Mesendoderm (in vitro differentiated cells): ENCODE measurements around the gene PLEK2.

Experiments used
- DNase-seq: peaks from one replicate; pipeline ENCODE4 v3.0.0; 2013
- H2AK5ac ChIP-seq: 2 replicates; pipeline ENCODE4 v1.6.1; 2013; ENCODE audit warnings: low read length, inconsistent platforms
- H2BK120ac ChIP-seq: 2 replicates; pipeline ENCODE4 v1.6.1; 2013; ENCODE audit warnings: low read depth, mild to moderate bottlenecking, low read length, moderate library complexity, mixed read lengths
- H2BK15ac ChIP-seq: replicated peaks from 2 replicates; pipeline ENCODE4 v1.6.1; 2013; ENCODE audit warnings: low read depth, mild to moderate bottlenecking, moderate library complexity
- H2BK5ac ChIP-seq: 2 replicates; pipeline ENCODE4 v1.6.1; 2013; ENCODE audit warnings: low read length, inconsistent platforms
- H3K18ac ChIP-seq: 2 replicates; pipeline ENCODE4 v1.6.1; 2013; ENCODE audit warnings: mild to moderate bottlenecking, low read length, mixed read lengths
- H3K23ac ChIP-seq: one replicate; pipeline ENCODE4 v1.6.1; 2013; ENCODE audit warnings: low read length
- H3K27ac ChIP-seq: 2 replicates; pipeline ENCODE4 v1.5.1; 2013; ENCODE audit warnings: low read depth, mild to moderate bottlenecking, inconsistent platforms, low read length, moderate library complexity
- H3K27me3 ChIP-seq: 2 replicates; pipeline ENCODE4 v1.6.1; 2013; ENCODE audit warnings: low read length, control low read depth, mild to moderate bottlenecking, inconsistent platforms; ENCODE audit not compliant: insufficient read depth, poor library complexity
- H3K36me3 ChIP-seq: 2 replicates; pipeline ENCODE4 v1.6.1; 2013; ENCODE audit warnings: low read length, inconsistent platforms; ENCODE audit not compliant: control insufficient read depth, insufficient read depth
- H3K4ac ChIP-seq: one replicate; pipeline ENCODE4 v1.6.1; 2013; ENCODE audit warnings: low read depth, mild to moderate bottlenecking, low read length, moderate library complexity
- H3K4me1 ChIP-seq: 2 replicates; pipeline ENCODE4 v1.6.1; 2013; ENCODE audit warnings: low read depth, low read length, inconsistent platforms; ENCODE audit not compliant: control insufficient read depth
- H3K4me2 ChIP-seq: 2 replicates; pipeline ENCODE4 v1.6.1; 2013; ENCODE audit warnings: low read length
- H3K4me3 ChIP-seq: 2 replicates; pipeline ENCODE4 v1.5.1; 2013; ENCODE audit warnings: mild to moderate bottlenecking, low read length
- H3K56ac ChIP-seq: one replicate; pipeline ENCODE4 v1.6.1; 2013; ENCODE audit warnings: low read length
- H3K79me1 ChIP-seq: 2 replicates; pipeline ENCODE4 v1.6.1; 2013; ENCODE audit warnings: low read length, inconsistent platforms
- H3K79me2 ChIP-seq: 2 replicates; pipeline ENCODE4 v1.6.1; 2013; ENCODE audit warnings: mild to moderate bottlenecking, low read length; ENCODE audit not compliant: control insufficient read depth, insufficient read depth
- H3K9ac ChIP-seq: 2 replicates; pipeline ENCODE4 v1.6.1; 2013; ENCODE audit warnings: low read length, inconsistent platforms
- H4K5ac ChIP-seq: one replicate; pipeline ENCODE4 v1.6.1; 2013; ENCODE audit warnings: low read length
- H4K8ac ChIP-seq: one replicate; pipeline ENCODE4 v1.6.1; 2013; ENCODE audit warnings: low read depth, mild to moderate bottlenecking, control low read depth, low read length, moderate library complexity
- WGBS: extraction: QIAGEN DNeasy Blood & Tissue Kit; methylation state at CpG from one replicate; pipeline ENCODE4 v1.1.7; 2013; ENCODE audit warnings: low lambda C conversion rate, missing lambda C conversion rate; ENCODE audit not compliant: insufficient coverage; ENCODE audit errors: extremely low coverage; 5-methylcytosine and 5-hydroxymethylcytosine counted together

Gene PLEK2

DNA sequence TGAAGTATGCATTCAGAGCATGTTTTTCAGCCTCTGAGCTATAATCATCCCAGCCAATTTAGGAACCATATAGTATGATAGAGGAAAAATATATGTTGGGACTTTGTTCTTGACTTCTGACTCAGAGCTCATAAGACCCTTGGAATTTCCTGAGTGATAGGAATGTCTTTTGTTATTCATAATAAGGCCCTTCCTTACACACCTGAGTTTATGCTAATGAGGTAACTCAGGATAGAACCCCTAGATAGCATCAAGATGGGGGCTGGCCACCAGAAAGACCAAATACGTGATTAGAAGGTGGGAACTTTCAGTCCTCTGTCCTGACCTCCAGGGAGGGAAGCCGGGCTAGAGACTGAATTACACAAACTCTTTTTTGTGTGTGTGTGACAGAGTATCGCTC, 32.4 kb upstream of the PLEK2 start:
- peak; percentile 80 for DNase-seq
- H3K23ac ChIP-seq, result no peak overlapping the region
- no peak overlapping the region for H2AK5ac ChIP-seq
- H2BK5ac ChIP-seq, result peak overlapping the region; percentile 10
- H3K79me1 ChIP-seq, result no peaks in the 10 kb centered on the region
- no peak overlapping the region for H4K5ac ChIP-seq
- no peak overlapping the region for H3K27ac ChIP-seq
- no peak overlapping the region for H3K9ac ChIP-seq
- H3K56ac ChIP-seq, result peak overlapping the region; percentile 19
- H4K8ac ChIP-seq, result no peak overlapping the region
- H3K4me2 ChIP-seq, result no peak overlapping the region
- no CpG with 5 or more reads among the region's 3 CpGs for WGBS
- H3K79me2 ChIP-seq, result no peaks in the 10 kb centered on the region
- no peak overlapping the region for H3K4ac ChIP-seq
- H3K4me1 ChIP-seq, result peaks cover 10% of the 10 kb centered on the region
- no peaks in the 10 kb centered on the region for H3K27me3 ChIP-seq
- H2BK15ac ChIP-seq, result no peak overlapping the region
- no peaks in the 10 kb centered on the region for H3K36me3 ChIP-seq
- H3K18ac ChIP-seq, result no peak overlapping the region
- H3K4me3 ChIP-seq, result no peak overlapping the region
- no peak overlapping the region for H2BK120ac ChIP-seq

DNA sequence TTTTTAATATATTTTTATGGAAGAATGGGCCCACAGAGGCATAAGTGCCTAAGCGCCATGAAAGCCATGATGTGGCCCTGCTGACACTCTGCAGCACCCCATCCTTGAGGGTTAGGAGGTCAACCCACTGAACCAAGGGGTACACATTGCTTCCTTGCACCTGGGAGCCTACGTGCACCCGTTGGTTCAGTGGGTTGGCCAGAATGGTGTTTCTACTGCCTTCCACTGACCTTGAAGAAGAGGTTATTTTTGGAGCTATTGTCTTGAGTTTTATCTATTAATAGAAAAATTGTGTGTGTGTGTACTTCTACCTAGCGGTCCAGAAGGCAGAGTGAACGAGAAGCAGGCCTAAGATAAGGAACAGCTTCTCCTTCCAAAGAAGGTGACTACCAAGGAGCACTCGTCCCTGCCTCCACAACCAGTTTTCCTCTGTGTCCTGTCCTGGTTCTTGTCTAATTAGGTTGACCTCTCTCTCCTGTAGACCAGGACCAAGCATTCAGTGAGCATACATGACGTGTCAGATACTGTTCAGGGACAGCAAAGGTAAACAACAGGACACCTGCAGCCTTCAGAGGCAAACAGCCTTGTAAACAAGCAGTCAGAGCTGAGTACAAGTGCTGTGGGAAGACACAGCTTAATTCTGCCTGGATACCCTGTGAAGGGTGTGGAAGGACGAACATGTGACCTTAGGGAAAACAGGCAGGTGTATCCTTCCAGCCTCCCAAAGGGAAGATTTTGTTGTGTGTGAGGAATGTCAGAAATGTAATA, 30.4 kb upstream of the PLEK2 start:
- H3K4me3 ChIP-seq, result no peak overlapping the region
- no peak overlapping the region for H2BK120ac ChIP-seq
- no peaks in the 10 kb centered on the region for H3K36me3 ChIP-seq
- H3K4ac ChIP-seq, result no peak overlapping the region
- H3K79me1 ChIP-seq, result no peaks in the 10 kb centered on the region
- H2BK5ac ChIP-seq, result peak overlapping the region; percentile 8
- no peak overlapping the region for H4K5ac ChIP-seq
- no peak overlapping the region for H2BK15ac ChIP-seq
- no peak for DNase-seq
- H3K4me1 ChIP-seq, result peaks cover 10% of the 10 kb centered on the region
- no peak overlapping the region for H3K27ac ChIP-seq
- H3K27me3 ChIP-seq, result no peaks in the 10 kb centered on the region
- no peak overlapping the region for H3K18ac ChIP-seq
- H3K9ac ChIP-seq, result no peak overlapping the region
- peak overlapping the region; percentile 8 for H3K56ac ChIP-seq
- H4K8ac ChIP-seq, result no peak overlapping the region
- no CpG with 5 or more reads among the region's 8 CpGs for WGBS
- no peak overlapping the region for H3K4me2 ChIP-seq
- H3K23ac ChIP-seq, result no peak overlapping the region
- H2AK5ac ChIP-seq, result peak overlapping the region; percentile 3
- no peaks in the 10 kb centered on the region for H3K79me2 ChIP-seq

GRCh38 chr14:67441672-67442071, 29.7 kb upstream of the PLEK2 start:
- Histone ChIP-seq H3K4me1 (peaks cover 10% of the 10 kb centered on the region), H2AK5ac (no peak overlapping the region), H4K8ac (no peak overlapping the region), H3K36me3 (no peaks in the 10 kb centered on the region), H3K27ac (no peak overlapping the region), H3K79me1 (no peaks in the 10 kb centered on the region), H3K4me3 (no peak overlapping the region), H3K9ac (no peak overlapping the region), H2BK120ac (no peak overlapping the region), H2BK5ac (no peak overlapping the region), H3K79me2 (no peaks in the 10 kb centered on the region), H3K23ac (no peak overlapping the region), H3K4me2 (no peak overlapping the region), H4K5ac (no peak overlapping the region), H3K18ac (no peak overlapping the region), H3K27me3 (no peaks in the 10 kb centered on the region), H3K4ac (no peak overlapping the region), H3K56ac (no peak overlapping the region), H2BK15ac (no peak overlapping the region)
- DNase-seq, result no peak
- WGBS, result no CpG with 5 or more reads among the region's 8 CpGs

DNA sequence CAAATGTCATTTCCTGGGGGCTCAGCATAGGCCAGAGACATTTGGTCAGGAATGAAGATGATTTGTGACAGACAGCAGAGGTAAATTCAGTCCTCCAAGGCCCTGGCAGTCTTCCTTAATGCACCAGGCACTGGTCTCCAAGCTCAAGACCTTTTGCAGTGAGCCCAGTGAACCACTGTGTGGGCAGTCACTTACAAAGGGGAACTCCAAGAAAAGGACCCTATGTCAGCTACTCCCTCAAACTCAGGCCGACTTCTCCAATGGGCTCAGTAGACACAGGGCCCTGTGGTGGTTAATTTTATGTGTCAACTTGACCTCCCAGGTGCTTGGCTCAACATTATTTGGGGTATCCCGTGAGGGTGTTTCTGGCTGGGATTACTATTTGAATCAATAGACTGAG, 29.3 kb upstream of the PLEK2 start:
- H3K18ac ChIP-seq, result no peak overlapping the region
- no CpG with 5 or more reads among the region's 2 CpGs for WGBS
- no peaks in the 10 kb centered on the region for H3K79me1 ChIP-seq
- H3K36me3 ChIP-seq, result no peaks in the 10 kb centered on the region
- no peak overlapping the region for H2BK15ac ChIP-seq
- DNase-seq, result no peak
- no peak overlapping the region for H3K4ac ChIP-seq
- H3K9ac ChIP-seq, result no peak overlapping the region
- H3K79me2 ChIP-seq, result no peaks in the 10 kb centered on the region
- no peak overlapping the region for H2BK5ac ChIP-seq
- no peak overlapping the region for H3K56ac ChIP-seq
- no peak overlapping the region for H4K8ac ChIP-seq
- no peak overlapping the region for H3K4me3 ChIP-seq
- no peak overlapping the region for H3K27ac ChIP-seq
- no peak overlapping the region for H3K23ac ChIP-seq
- H2AK5ac ChIP-seq, result no peak overlapping the region
- H3K27me3 ChIP-seq, result no peaks in the 10 kb centered on the region
- H3K4me2 ChIP-seq, result no peak overlapping the region
- H4K5ac ChIP-seq, result no peak overlapping the region
- peaks cover 8% of the 10 kb centered on the region for H3K4me1 ChIP-seq
- H2BK120ac ChIP-seq, result no peak overlapping the region

DNA sequence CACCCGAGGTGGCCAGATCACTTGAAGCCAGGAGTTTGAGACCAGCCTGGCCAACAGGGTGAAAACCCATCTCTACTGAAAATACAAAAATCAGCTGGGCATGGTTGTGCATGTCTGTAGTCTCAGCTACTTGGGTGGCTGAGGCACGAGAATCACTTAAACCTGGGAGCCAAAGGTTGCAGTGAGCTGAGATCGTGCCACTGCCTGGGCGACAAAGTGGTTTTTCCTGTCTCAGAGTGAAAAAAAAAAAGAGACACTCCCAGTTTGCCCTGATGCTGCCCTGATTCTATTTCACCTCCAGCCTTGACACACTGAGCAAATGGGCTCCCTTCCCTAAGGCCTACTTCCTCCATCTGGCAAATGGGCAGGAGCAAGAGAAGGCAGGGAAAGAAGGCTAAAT, 28.5 kb upstream of the PLEK2 start:
- WGBS, result no CpG with 5 or more reads among the region's 4 CpGs
- no peak overlapping the region for H2BK120ac ChIP-seq

DNA sequence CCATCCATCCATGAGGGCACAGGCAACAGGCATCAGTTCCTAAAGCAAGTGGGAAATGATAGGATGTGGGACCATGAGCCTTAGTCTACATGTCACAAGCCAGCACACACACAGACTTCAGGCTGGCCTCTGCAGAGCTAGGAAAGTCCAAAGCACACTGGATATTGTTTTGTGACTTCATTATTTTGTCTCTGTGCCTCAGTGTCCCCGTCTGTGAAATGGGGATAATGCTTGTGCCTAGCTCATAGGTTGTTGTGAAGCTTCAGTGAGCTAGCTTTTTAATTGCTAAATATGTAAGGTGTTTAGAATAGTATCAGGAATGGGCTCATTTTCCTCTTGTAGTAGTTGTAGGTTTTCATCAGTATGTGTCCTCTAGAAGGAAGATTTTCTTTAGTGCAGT, 27.0 kb upstream of the PLEK2 start:
- no peaks in the 10 kb centered on the region for H3K36me3 ChIP-seq
- H4K5ac ChIP-seq, result no peak overlapping the region
- no peak overlapping the region for H3K4ac ChIP-seq
- no peak overlapping the region for H2BK15ac ChIP-seq
- H2BK5ac ChIP-seq, result no peak overlapping the region
- H3K9ac ChIP-seq, result no peak overlapping the region
- no peak for DNase-seq
- no peaks in the 10 kb centered on the region for H3K79me1 ChIP-seq
- no peak overlapping the region for H3K27ac ChIP-seq
- no CpG with 5 or more reads among the region's 1 CpG for WGBS
- H3K79me2 ChIP-seq, result no peaks in the 10 kb centered on the region
- H3K56ac ChIP-seq, result no peak overlapping the region
- H3K4me3 ChIP-seq, result no peak overlapping the region
- H4K8ac ChIP-seq, result no peak overlapping the region
- H3K23ac ChIP-seq, result no peak overlapping the region
- no peak overlapping the region for H3K4me2 ChIP-seq
- H2BK120ac ChIP-seq, result no peak overlapping the region
- no peaks in the 10 kb centered on the region for H3K27me3 ChIP-seq
- no peak overlapping the region for H2AK5ac ChIP-seq
- H3K18ac ChIP-seq, result no peak overlapping the region
- H3K4me1 ChIP-seq, result peaks cover 2% of the 10 kb centered on the region

More for the DNA sequence above, 28.5 kb upstream of the PLEK2 start:
- Histone ChIP-seq H3K23ac (no peak overlapping the region), H3K4me3 (no peak overlapping the region), H3K56ac (no peak overlapping the region), H3K4me2 (no peak overlapping the region), H3K27me3 (no peaks in the 10 kb centered on the region), H2AK5ac (no peak overlapping the region), H3K27ac (no peak overlapping the region), H3K9ac (no peak overlapping the region), H2BK15ac (no peak overlapping the region), H3K79me2 (no peaks in the 10 kb centered on the region), H3K4ac (no peak overlapping the region), H3K4me1 (peaks cover 8% of the 10 kb centered on the region), H4K8ac (no peak overlapping the region), H3K79me1 (no peaks in the 10 kb centered on the region), H4K5ac (no peak overlapping the region), H2BK5ac (no peak overlapping the region), H3K36me3 (no peaks in the 10 kb centered on the region), H3K18ac (no peak overlapping the region)
- DNase-seq, result no peak
